HepG2 (cell line): Measurements from ENCODE around the gene METTL16. TPM values are rescaled to one million over a fixed set of nuclear protein-coding genes. Genes with fewer than 3 reads are reported as not detected.

ENCODE experiments used
- AGO2 ChIP-seq: fragments of 200-400 bp; formaldehyde crosslinking; optimal IDR thresholded peaks from 2 replicates; pipeline ENCODE3; 2017; ENCODE audit warnings: mild to moderate bottlenecking, low read depth, low read length, moderate library complexity
- AKNA ChIP-seq: sonication (generic); formaldehyde crosslinking; IDR thresholded peaks from 2 replicates; pipeline ENCODE4 v1.4.0; 2020; ENCODE audit warnings: missing genetic modification reagents, borderline replicate concordance
- CAMTA2 ChIP-seq: sonication (generic); formaldehyde crosslinking; IDR thresholded peaks from 2 replicates; pipeline ENCODE4 v1.4.0; 2020; ENCODE audit warnings: mild to moderate bottlenecking, missing genetic modification reagents, borderline replicate concordance
- DZIP1 ChIP-seq: sonication (generic); formaldehyde crosslinking; IDR thresholded peaks from 2 replicates; pipeline ENCODE4 v1.5.0; 2020; ENCODE audit warnings: mild to moderate bottlenecking, missing genetic modification reagents
- FOXM1 ChIP-seq: sonication (generic); formaldehyde crosslinking; IDR thresholded peaks from 2 replicates; pipeline ENCODE4 v1.5.0; 2020; ENCODE audit warnings: missing genetic modification reagents
- GATAD2A ChIP-seq: IDR thresholded peaks from 2 replicates; pipeline ENCODE4 v1.6.1; 2016
- KDM5A ChIP-seq: fragments of 200-600 bp; sonication (generic); IDR thresholded peaks from 2 replicates; pipeline ENCODE4 v1.7.0; 2018; ENCODE audit warnings: antibody characterized with exemption, mild to moderate bottlenecking, low read length, borderline replicate concordance
- KLF6 ChIP-seq: IDR thresholded peaks from 2 replicates; pipeline ENCODE4 v1.8.0; 2016; ENCODE audit warnings: missing biosample characterization, missing genetic modification reagents
- NFATC3 ChIP-seq: sonication (generic); formaldehyde crosslinking; IDR thresholded peaks from 2 replicates; pipeline ENCODE4 v1.5.1; 2020; ENCODE audit warnings: mild to moderate bottlenecking, missing genetic modification reagents
- NR2F6 ChIP-seq, 2 experiments: IDR thresholded peaks; 2 replicates each; pipeline ENCODE4 v1.6.1; 2016; ENCODE audit warnings: antibody characterized with exemption in 1 of 2, mild to moderate bottlenecking in 1 of 2
- RARA ChIP-seq: IDR thresholded peaks from 2 replicates; pipeline ENCODE4 v1.6.1; 2016; ENCODE audit warnings: missing genetic modification reagents, missing compliant biosample characterization
- RNF2 ChIP-seq: fragments of 450-650 bp; conservative IDR thresholded peaks from 2 replicates; pipeline ENCODE4 v1.6.1; 2016; ENCODE audit warnings: low read depth
- SETDB1 ChIP-seq: sonication (generic); formaldehyde crosslinking; IDR thresholded peaks from 2 replicates; pipeline ENCODE4 v1.5.1; 2020; ENCODE audit warnings: missing genetic modification reagents, mild to moderate bottlenecking, borderline replicate concordance
- TFDP1 ChIP-seq: IDR thresholded peaks from 2 replicates; pipeline ENCODE4 v1.6.1; 2016; ENCODE audit warnings: missing compliant biosample characterization, missing genetic modification reagents, borderline replicate concordance
- ZBTB33 ChIP-seq: sonication (generic); formaldehyde crosslinking; IDR thresholded peaks from 2 replicates; pipeline ENCODE4 v1.4.0; 2020; ENCODE audit warnings: missing genetic modification reagents
- ZNF136 ChIP-seq: sonication (generic); formaldehyde crosslinking; IDR thresholded peaks from 2 replicates; pipeline ENCODE4 v1.8.1; 2022; ENCODE audit warnings: low read depth, mild to moderate bottlenecking, moderate library complexity, missing genetic modification reagents
- ZNF235 ChIP-seq: sonication (generic); formaldehyde crosslinking; IDR thresholded peaks from 2 replicates; pipeline ENCODE4 v1.8.1; 2023; ENCODE audit warnings: mild to moderate bottlenecking, missing genetic modification reagents, borderline replicate concordance
- ZNF331 ChIP-seq: sonication (generic); formaldehyde crosslinking; IDR thresholded peaks from 2 replicates; pipeline ENCODE4 v1.4.0; 2020; ENCODE audit warnings: missing genetic modification reagents
- polyA plus RNA-seq, 8 experiments: library from polyadenylated mRNA; depleted of rRNA in 3 of 8; stranded (reverse) in 7 of 8; unstranded in 1 of 8; fragments of >200 nt; fragmentation: Illumina TruSeq in 4 of 8; extraction: Trizol in 4 of 8; gene quantifications; 2 replicates each; pipeline versions ENCODE4 v1.2.1 to v1.2.3, GENCODE V29; 2011 to 2016; ENCODE audit warnings: low read depth in 4 of 8, missing spikeins in 1 of 8, mixed read lengths in 1 of 8; ENCODE audit not compliant: insufficient read depth in 1 of 8
- total RNA-seq, 5 experiments: library from RNA; depleted of rRNA; stranded (reverse); fragments of >200 nt; fragmentation: Illumina TruSeq; extraction: Trizol; gene quantifications; 2 replicates each; pipeline ENCODE4 v1.2.3, GENCODE V29; 2016; ENCODE audit warnings: low read depth in 1 of 5

Gene METTL16
- total and polyA plus RNA-seq, 2 of the 13 experiments (the other 11 are each of a cell fraction or from before 2014, with no cell fraction given): 11.6 to 18.5 TPM

- TF ChIP-seq AKNA (CRISPR knock-in tag) (no peak), RNF2 (no peak), NFATC3 (no peak), ZNF331 (CRISPR knock-in tag) (no peak), ZBTB33 (CRISPR knock-in tag) (peak; percentile 63; the same call in 1 of the 2 replicates), KDM5A (no peak), RARA (CRISPR knock-in tag) (peak; percentile 75), ZNF235 (CRISPR knock-in tag) (no peak), GATAD2A (CRISPR knock-in tag) (0 out of 2 replicates have a peak, but pooled peaks have one; percentile 9), KLF6 (CRISPR knock-in tag) (no peak), CAMTA2 (CRISPR knock-in tag) (no peak), ZNF136 (CRISPR knock-in tag) (no peak), DZIP1 (CRISPR knock-in tag) (no peak), FOXM1 (no peak), TFDP1 (CRISPR knock-in tag) (no peak), NR2F6 (IDR thresholded peaks at IDR 0.05) (peak; percentile 36; the same call in 1 of the 2 replicates), NR2F6 (CRISPR knock-in tag; IDR thresholded peaks at IDR 0.05) (no peak), SETDB1 (CRISPR knock-in tag) (no peak), AGO2 (peak; percentile 57)
Observed at GRCh38 chr17:2385240-2386210, 126.2 kb downstream of the METTL16 start (continued).
